GM06990 (cell line): ENCODE data around the gene RAB6B.

Source experiments
- DNase-seq: peaks from one replicate; pipeline ENCODE4 v3.0.0-alpha.2; 2011; ENCODE audit not compliant: insufficient read length; ENCODE audit errors: extremely low read depth
- H3K27me3 ChIP-seq: replicated peaks from 2 replicates; pipeline ENCODE4 v1.6.0; 2011; ENCODE audit warnings: low read length; ENCODE audit not compliant: control insufficient read depth, insufficient read depth
- H3K36me3 ChIP-seq: 2 replicates; pipeline ENCODE4 v1.5.1; 2011; ENCODE audit warnings: low read length; ENCODE audit not compliant: control insufficient read depth, insufficient read depth
- H3K4me3 ChIP-seq: replicated peaks from 2 replicates; pipeline ENCODE4 v1.5.1; 2011; ENCODE audit warnings: low read depth, mild to moderate bottlenecking, control low read depth, low read length
- CTCF ChIP-seq: IDR thresholded peaks from 2 replicates; pipeline ENCODE4 v1.5.1; 2011; ENCODE audit warnings: low read length, control low read depth, mild to moderate bottlenecking, inconsistent platforms; ENCODE audit not compliant: insufficient read depth, poor library complexity, severe bottlenecking

RAB6B gene

GRCh38 chr3:133799794-133800585 is 95.7 kb downstream of the RAB6B start:
- no peak for TF ChIP-seq CTCF
- DNase-seq = no peak
- H3K36me3 ChIP-seq = no peaks in the 10 kb centered on the region
- H3K27me3 ChIP-seq = no peaks in the 10 kb centered on the region
- no peak overlapping the region for H3K4me3 ChIP-seq

GRCh38 chr3:133797396-133798105 is 98.1 kb downstream of the RAB6B start:
- no peaks in the 10 kb centered on the region for H3K27me3 ChIP-seq
- no peak for TF ChIP-seq CTCF
- DNase-seq = no peak
- no peak overlapping the region for H3K4me3 ChIP-seq
- no peaks in the 10 kb centered on the region for H3K36me3 ChIP-seq

- no peak overlapping the region for H3K4me3 ChIP-seq
- TF ChIP-seq CTCF = no peak
- no peaks in the 10 kb centered on the region for H3K36me3 ChIP-seq
- no peaks in the 10 kb centered on the region for H3K27me3 ChIP-seq
- no peak for DNase-seq
Observed at GRCh38 chr3:133792171-133792763, 103.4 kb downstream of the RAB6B start.

GRCh38 chr3:133788024-133788423 is 107.7 kb downstream of the RAB6B start:
- Histone ChIP-seq H3K27me3 (no peaks in the 10 kb centered on the region), H3K36me3 (no peaks in the 10 kb centered on the region), H3K4me3 (no peak overlapping the region)
- TF ChIP-seq CTCF = no peak
- DNase-seq = no peak

GRCh38 chr3:133783762-133784161 is 111.9 kb downstream of the RAB6B start:
- no peaks in the 10 kb centered on the region for H3K36me3 ChIP-seq
- H3K27me3 ChIP-seq = no peaks in the 10 kb centered on the region
- no peak overlapping the region for H3K4me3 ChIP-seq
- TF ChIP-seq CTCF = no peak
- DNase-seq = peak; percentile 2
